NCI-H1930 (cell line): ENCODE results near the gene DENND5A.
"Not testable (repeated sequence)": the region's sequence is repeated elsewhere in the genome, so short reads cannot be mapped to it uniquely, and the experiment has no call there.

Experiments used
- DNase-seq, 2 experiments: peaks; one replicate each; lab custom pipeline; 2025; lab: John Stamatoyannopoulos, UW

DENND5A gene

GRCh38 chr11:9097186-9097943 lies 167.8 kb downstream of the DENND5A start:
- not testable (repeated sequence) for DNase-seq

DNA sequence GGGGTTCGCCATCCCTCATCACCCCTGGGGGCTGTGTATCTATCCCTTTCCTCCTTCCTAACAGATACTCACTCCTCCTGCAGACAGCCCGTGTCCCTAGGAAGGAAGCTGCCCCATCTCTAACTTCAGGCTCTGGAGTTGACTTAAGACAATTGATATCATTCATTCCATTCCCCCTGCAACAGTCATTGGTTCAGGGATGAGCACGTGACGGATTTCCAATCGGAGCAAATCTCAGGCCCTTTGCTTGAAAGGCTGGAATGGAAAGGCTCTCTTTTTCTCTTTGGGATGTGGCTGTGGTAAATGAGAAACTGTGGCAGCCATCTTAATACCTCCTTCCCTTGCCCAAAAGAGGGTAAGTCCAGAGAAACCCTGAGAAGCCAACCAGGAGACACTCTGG lies 168.7 kb downstream of the DENND5A start:
- DNase-seq, result no peak

DNA sequence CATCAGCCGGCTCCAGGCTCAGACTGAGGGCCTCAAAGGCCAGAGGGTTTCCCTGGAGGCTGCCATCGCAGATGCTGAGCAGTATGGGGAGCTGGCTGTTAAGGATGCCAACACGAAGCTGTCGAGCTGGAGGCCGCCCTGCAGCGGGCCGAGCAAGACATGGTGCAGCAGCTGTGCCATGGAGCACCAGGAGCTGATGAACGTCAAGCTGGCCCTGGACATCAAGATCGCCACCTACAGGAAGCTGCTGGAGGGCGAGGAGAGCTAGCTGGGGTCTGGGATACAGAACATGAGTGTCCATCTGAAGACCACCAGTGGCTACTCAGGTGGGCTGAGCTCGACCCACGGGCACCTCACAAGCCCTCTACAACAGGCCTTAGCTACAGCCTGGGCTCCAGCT lies 169.7 kb downstream of the DENND5A start:
- DNase-seq, result no peak

GRCh38 chr11:9094420-9094819 lies 170.7 kb downstream of the DENND5A start:
- no peak for DNase-seq

- no peak for DNase-seq
Measured at GRCh38 chr11:9092853-9093778, 172.0 kb downstream of the DENND5A start.

DNA sequence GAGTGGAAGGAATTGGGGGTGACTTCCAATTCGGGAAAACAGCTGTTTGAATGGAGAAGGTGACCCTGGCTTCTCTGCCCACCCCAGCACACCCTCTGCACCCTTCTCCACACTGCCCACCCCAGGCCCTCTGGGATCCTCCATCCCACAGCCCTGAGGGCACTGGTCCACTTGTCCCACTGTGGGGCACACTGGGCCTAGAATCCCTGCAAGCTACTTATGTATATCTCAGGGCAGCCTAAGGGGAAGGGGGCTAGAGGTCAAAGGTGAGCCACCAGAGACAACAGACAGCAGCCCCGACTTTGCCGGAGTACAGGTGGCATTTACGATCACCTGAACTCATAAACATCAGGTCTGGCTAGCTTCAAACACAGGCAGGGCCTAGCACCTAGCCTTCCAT lies 173.1 kb downstream of the DENND5A start:
- no peak for DNase-seq

DNA sequence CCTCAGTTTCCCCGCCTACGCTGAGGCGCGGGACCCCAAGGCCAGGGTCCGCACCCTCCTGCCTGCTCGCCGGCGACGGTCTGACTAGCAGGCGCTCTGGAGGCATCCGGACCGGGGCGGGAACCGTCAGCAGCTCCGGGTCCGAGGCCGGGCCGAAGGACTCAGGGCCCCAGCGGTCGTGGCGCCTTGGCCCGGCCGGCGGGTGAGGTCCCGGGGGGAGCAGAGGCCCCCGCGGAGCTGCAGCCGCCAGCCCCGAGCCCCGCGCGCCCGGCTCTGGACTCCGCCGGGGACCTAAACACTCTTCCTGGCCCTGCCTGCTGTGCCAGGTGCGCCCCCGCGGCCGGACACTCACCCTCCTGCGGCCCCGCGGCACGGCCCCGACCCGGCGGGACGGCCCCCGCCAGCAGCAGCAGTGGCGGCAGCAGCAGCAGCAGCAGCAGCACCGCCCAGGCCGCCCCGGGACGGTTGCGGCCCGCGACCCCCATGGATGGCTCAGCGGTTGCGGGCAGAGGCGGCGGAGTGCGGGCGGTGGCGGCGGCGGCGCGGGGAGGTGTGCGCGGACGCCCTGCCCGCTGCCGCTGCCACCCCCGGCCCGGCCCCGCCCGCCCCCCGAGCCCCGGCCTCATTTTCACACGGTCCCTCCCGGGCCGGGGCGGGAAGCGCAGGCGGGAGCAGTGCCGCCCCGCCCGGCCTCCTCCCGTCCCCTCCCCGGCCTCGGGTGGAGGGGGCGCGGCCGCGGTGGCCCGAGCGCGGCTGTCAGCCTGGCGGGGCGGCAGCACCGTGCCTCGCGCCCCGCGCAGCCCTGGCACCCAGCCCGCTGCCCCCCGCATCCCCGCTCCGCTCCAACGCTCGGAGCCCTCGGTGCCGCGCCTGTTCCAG lies 173.9 kb downstream of the DENND5A start, which contains the start of gene SCUBE2:
SCUBE2 (minus strand) TSS at position 556 of the 879 bp plus-strand sequence; CDS start at position 485, 71 bp downstream.
- no peak for DNase-seq

DNA sequence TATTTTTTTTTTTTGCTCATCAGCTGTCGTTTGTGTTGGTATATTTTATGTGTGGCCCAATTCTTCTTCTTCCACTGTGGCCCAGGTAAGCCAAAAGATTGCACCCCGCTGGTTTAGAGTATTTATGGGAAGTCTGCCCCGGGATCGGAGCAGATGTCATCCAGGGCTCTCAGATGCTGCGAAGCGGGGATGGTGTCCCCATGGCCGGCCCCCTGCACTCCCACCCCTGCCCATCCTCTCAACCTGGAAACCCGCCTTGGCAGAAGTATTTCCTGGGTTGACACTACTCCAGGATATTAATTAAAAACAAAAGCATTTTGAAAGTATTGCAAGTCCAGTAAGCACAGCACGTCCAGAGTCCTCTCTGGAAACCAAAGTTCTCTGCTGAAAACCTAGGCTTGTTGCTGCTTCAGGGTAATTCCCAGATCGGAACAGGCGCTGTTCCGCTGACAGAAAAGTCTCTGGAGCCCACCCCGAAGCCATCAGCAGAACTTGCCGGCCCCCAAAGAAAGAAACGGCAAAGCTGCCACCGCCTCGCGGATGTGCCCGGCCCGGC lies 174.6 kb downstream of the DENND5A start:
- no peak for DNase-seq

DNA sequence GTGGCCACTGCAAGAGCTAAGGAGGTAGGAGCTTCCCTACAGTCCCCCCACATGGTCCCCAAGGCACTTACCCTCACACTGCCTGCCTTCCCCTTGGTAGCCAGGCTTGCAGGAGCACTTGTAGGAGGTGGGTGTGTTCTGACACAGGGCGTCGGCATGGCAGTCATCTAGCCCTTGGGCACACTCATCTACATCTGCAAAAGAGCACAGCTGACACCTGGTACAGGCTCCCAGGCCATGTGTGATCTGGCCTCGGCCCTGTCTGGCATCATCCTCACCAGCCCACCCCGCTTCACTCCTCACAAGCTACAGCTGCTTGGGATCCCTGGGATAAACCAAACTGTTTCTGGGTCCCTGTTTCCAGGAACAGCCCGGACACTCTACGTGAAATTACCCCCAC lies 175.5 kb downstream of the DENND5A start:
- no peak for DNase-seq

DNA sequence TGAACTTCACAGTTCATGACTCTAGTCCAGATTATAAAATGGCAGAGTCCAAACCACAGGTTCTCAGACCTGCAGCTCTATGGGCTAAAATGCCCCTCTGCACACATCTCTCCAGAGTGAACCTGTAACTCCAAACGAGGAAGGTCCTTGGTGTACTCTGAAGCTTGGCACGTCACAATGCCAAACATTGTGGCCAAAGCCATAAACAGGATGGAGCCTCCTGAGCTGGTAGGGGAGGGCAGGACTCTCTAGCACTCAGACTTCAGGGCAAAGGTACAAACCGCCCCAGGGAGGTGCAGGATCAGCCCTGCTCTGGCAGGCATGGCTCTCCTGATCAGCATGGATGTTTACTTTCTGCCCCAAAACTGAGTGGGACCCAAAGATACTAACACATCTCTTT lies 176.1 kb downstream of the DENND5A start:
- no peak for DNase-seq
